ENCODE results near the gene MYO10.

- TF ChIP-seq CTCF (conservative IDR thresholded peaks at IDR 0.05) (no peak), ZFX (IDR thresholded peaks at IDR 0.05) (no peak)
Measured at GRCh38 chr5:16983022-16983639, 47.0 kb upstream of the MYO10 start.

All from C4-2B (cell line).